ENCODE results near the gene FIG4.

The FIG4 gene

GRCh38 chr6:109782491-109782999 lies 91.4 kb downstream of the FIG4 start:
- Histone ChIP-seq H3K9me3 (ENCODE audit: control insufficient read depth in 1 of 2, low read length in 2 of 2) (no peaks in the 10 kb centered on the region), H3K27ac (ENCODE audit: low read length) (no peak overlapping the region), H3K4me3 (ENCODE audit: low read depth in 1 of 2, low read length in 2 of 2) (no peak overlapping the region), H3K4me1 (ENCODE audit: control insufficient read depth in 1 of 2, insufficient read depth in 2 of 2, low read length in 2 of 2) (no peaks in the 10 kb centered on the region), H3K36me3 (ENCODE audit: control insufficient read depth in 1 of 2, insufficient read depth in 2 of 2, low read length in 2 of 2) (peaks cover 0 to 25% of the 10 kb centered on the region in 2 donors), H3K27me3 (ENCODE audit: low read depth, low read length) (no peaks in the 10 kb centered on the region)

- H3K4me3 ChIP-seq (ENCODE audit: low read depth in 1 of 2, low read length in 2 of 2), result no peak overlapping the region
These were observed 92.3 kb downstream of the FIG4 start for GRCh38 chr6:109783250-109783986.

GRCh38 chr6:109787312-109787711 lies 96.2 kb downstream of the FIG4 start:
- Histone ChIP-seq H3K36me3 (ENCODE audit: control insufficient read depth in 1 of 2, insufficient read depth in 2 of 2, low read length in 2 of 2) (peaks cover 0 to 33% of the 10 kb centered on the region in 2 donors), H3K27ac (ENCODE audit: low read length) (no peak overlapping the region), H3K4me3 (ENCODE audit: low read depth in 1 of 2, low read length in 2 of 2) (no peak overlapping the region), H3K27me3 (ENCODE audit: low read depth, low read length) (no peaks in the 10 kb centered on the region), H3K4me1 (ENCODE audit: control insufficient read depth in 1 of 2, insufficient read depth in 2 of 2, low read length in 2 of 2) (no peaks in the 10 kb centered on the region), H3K9me3 (ENCODE audit: control insufficient read depth in 1 of 2, low read length in 2 of 2) (no peaks in the 10 kb centered on the region)

More at GRCh38 chr6:109783250-109783986, 92.3 kb downstream of the FIG4 start:
- Histone ChIP-seq H3K4me1 (ENCODE audit: control insufficient read depth in 1 of 2, insufficient read depth in 2 of 2, low read length in 2 of 2) (no peaks in the 10 kb centered on the region), H3K27ac (ENCODE audit: low read length) (no peak overlapping the region), H3K36me3 (ENCODE audit: control insufficient read depth in 1 of 2, insufficient read depth in 2 of 2, low read length in 2 of 2) (peaks cover 0 to 29% of the 10 kb centered on the region in 2 donors), H3K9me3 (ENCODE audit: control insufficient read depth in 1 of 2, low read length in 2 of 2) (no peaks in the 10 kb centered on the region), H3K27me3 (ENCODE audit: low read depth, low read length) (no peaks in the 10 kb centered on the region)

GRCh38 chr6:109788687-109789086 lies 97.6 kb downstream of the FIG4 start:
- H3K4me1 ChIP-seq (ENCODE audit: control insufficient read depth in 1 of 2, insufficient read depth in 2 of 2, low read length in 2 of 2), result no peaks in the 10 kb centered on the region

GRCh38 chr6:109790131-109790530 lies 99.0 kb downstream of the FIG4 start:
- Histone ChIP-seq H3K27ac (ENCODE audit: low read length) (no peak overlapping the region), H3K27me3 (ENCODE audit: low read depth, low read length) (no peaks in the 10 kb centered on the region), H3K9me3 (ENCODE audit: control insufficient read depth in 1 of 2, low read length in 2 of 2) (no peaks in the 10 kb centered on the region), H3K4me3 (ENCODE audit: low read depth in 1 of 2, low read length in 2 of 2) (no peak overlapping the region), H3K4me1 (ENCODE audit: control insufficient read depth in 1 of 2, insufficient read depth in 2 of 2, low read length in 2 of 2) (peaks cover 0 to 6% of the 10 kb centered on the region in 2 donors), H3K36me3 (ENCODE audit: control insufficient read depth in 1 of 2, insufficient read depth in 2 of 2, low read length in 2 of 2) (peaks cover 0 to 39% of the 10 kb centered on the region in 2 donors)

More at GRCh38 chr6:109788687-109789086, 97.6 kb downstream of the FIG4 start:
- Histone ChIP-seq H3K36me3 (ENCODE audit: control insufficient read depth in 1 of 2, insufficient read depth in 2 of 2, low read length in 2 of 2) (peaks cover 0 to 33% of the 10 kb centered on the region in 2 donors), H3K27ac (ENCODE audit: low read length) (no peak overlapping the region), H3K9me3 (ENCODE audit: control insufficient read depth in 1 of 2, low read length in 2 of 2) (no peaks in the 10 kb centered on the region), H3K27me3 (ENCODE audit: low read depth, low read length) (no peaks in the 10 kb centered on the region), H3K4me3 (ENCODE audit: low read depth in 1 of 2, low read length in 2 of 2) (no peak overlapping the region)

- Histone ChIP-seq H3K9me3 (ENCODE audit: control insufficient read depth in 1 of 2, low read length in 2 of 2) (no peaks in the 10 kb centered on the region), H3K27me3 (ENCODE audit: low read depth, low read length) (no peaks in the 10 kb centered on the region), H3K4me3 (ENCODE audit: low read depth in 1 of 2, low read length in 2 of 2) (no peak overlapping the region), H3K36me3 (ENCODE audit: control insufficient read depth in 1 of 2, insufficient read depth in 2 of 2, low read length in 2 of 2) (peaks cover 0 to 37% of the 10 kb centered on the region in 2 donors), H3K27ac (ENCODE audit: low read length) (no peak overlapping the region), H3K4me1 (ENCODE audit: control insufficient read depth in 1 of 2, insufficient read depth in 2 of 2, low read length in 2 of 2) (peaks cover 0 to 6% of the 10 kb centered on the region in 2 donors)
These were observed 100.2 kb downstream of the FIG4 start for GRCh38 chr6:109791301-109791700.

- Histone ChIP-seq H3K27ac (ENCODE audit: low read length) (peak overlapping the region; percentile 19), H3K27me3 (ENCODE audit: low read depth, low read length) (no peaks in the 10 kb centered on the region), H3K9me3 (ENCODE audit: control insufficient read depth in 1 of 2, low read length in 2 of 2) (no peaks in the 10 kb centered on the region), H3K4me1 (ENCODE audit: control insufficient read depth in 1 of 2, insufficient read depth in 2 of 2, low read length in 2 of 2) (peaks cover 0 to 6% of the 10 kb centered on the region in 2 donors), H3K36me3 (ENCODE audit: control insufficient read depth in 1 of 2, insufficient read depth in 2 of 2, low read length in 2 of 2) (peaks cover 0 to 28% of the 10 kb centered on the region in 2 donors), H3K4me3 (ENCODE audit: low read depth in 1 of 2, low read length in 2 of 2) (no peak overlapping the region)
These were observed 101.9 kb downstream of the FIG4 start for GRCh38 chr6:109793021-109793420.

GRCh38 chr6:109793792-109794191 lies 102.7 kb downstream of the FIG4 start:
- Histone ChIP-seq H3K4me1 (ENCODE audit: control insufficient read depth in 1 of 2, insufficient read depth in 2 of 2, low read length in 2 of 2) (peaks cover 0 to 6% of the 10 kb centered on the region in 2 donors), H3K27ac (ENCODE audit: low read length) (peak overlapping the region; percentile 59), H3K36me3 (ENCODE audit: control insufficient read depth in 1 of 2, insufficient read depth in 2 of 2, low read length in 2 of 2) (peaks cover 0 to 26% of the 10 kb centered on the region in 2 donors), H3K27me3 (ENCODE audit: low read depth, low read length) (no peaks in the 10 kb centered on the region), H3K4me3 (ENCODE audit: low read depth in 1 of 2, low read length in 2 of 2) (no peak overlapping the region), H3K9me3 (ENCODE audit: control insufficient read depth in 1 of 2, low read length in 2 of 2) (no peaks in the 10 kb centered on the region)

GRCh38 chr6:109794201-109794923 lies 103.3 kb downstream of the FIG4 start:
- H3K27ac ChIP-seq (ENCODE audit: low read length), result peak overlapping the region; percentile 59
- peaks cover 0 to 26% of the 10 kb centered on the region in 2 donors for H3K36me3 ChIP-seq (ENCODE audit: control insufficient read depth in 1 of 2, insufficient read depth in 2 of 2, low read length in 2 of 2)
- no peaks in the 10 kb centered on the region for H3K27me3 ChIP-seq (ENCODE audit: low read depth, low read length)
- no peak overlapping the region for H3K4me3 ChIP-seq (ENCODE audit: low read depth in 1 of 2, low read length in 2 of 2)
- H3K9me3 ChIP-seq (ENCODE audit: control insufficient read depth in 1 of 2, low read length in 2 of 2), result no peaks in the 10 kb centered on the region
- H3K4me1 ChIP-seq (ENCODE audit: control insufficient read depth in 1 of 2, insufficient read depth in 2 of 2, low read length in 2 of 2), result peaks cover 0 to 6% of the 10 kb centered on the region in 2 donors

GRCh38 chr6:109795994-109796555 lies 105.0 kb downstream of the FIG4 start:
- Histone ChIP-seq H3K27me3 (ENCODE audit: low read depth, low read length) (no peaks in the 10 kb centered on the region), H3K9me3 (ENCODE audit: control insufficient read depth in 1 of 2, low read length in 2 of 2) (no peaks in the 10 kb centered on the region), H3K27ac (ENCODE audit: low read length) (no peak overlapping the region), H3K4me3 (ENCODE audit: low read depth in 1 of 2, low read length in 2 of 2) (no peak overlapping the region), H3K4me1 (ENCODE audit: control insufficient read depth in 1 of 2, insufficient read depth in 2 of 2, low read length in 2 of 2) (peaks cover 0 to 6% of the 10 kb centered on the region in 2 donors), H3K36me3 (ENCODE audit: control insufficient read depth in 1 of 2, insufficient read depth in 2 of 2, low read length in 2 of 2) (peaks cover 8 to 32% of the 10 kb centered on the region in 2 donors)

- H3K9me3 ChIP-seq (ENCODE audit: control insufficient read depth in 1 of 2, low read length in 2 of 2), result no peaks in the 10 kb centered on the region
- no peak overlapping the region for H3K27ac ChIP-seq (ENCODE audit: low read length)
- H3K4me3 ChIP-seq (ENCODE audit: low read depth in 1 of 2, low read length in 2 of 2), result no peak overlapping the region
- H3K4me1 ChIP-seq (ENCODE audit: control insufficient read depth in 1 of 2, insufficient read depth in 2 of 2, low read length in 2 of 2), result peaks cover 0 to 5% of the 10 kb centered on the region in 2 donors
- no peaks in the 10 kb centered on the region for H3K27me3 ChIP-seq (ENCODE audit: low read depth, low read length)
- peaks cover 8 to 24% of the 10 kb centered on the region in 2 donors for H3K36me3 ChIP-seq (ENCODE audit: control insufficient read depth in 1 of 2, insufficient read depth in 2 of 2, low read length in 2 of 2)
These were observed 108.0 kb downstream of the FIG4 start for GRCh38 chr6:109799129-109799528.

All from muscle layer of duodenum (tissue), 2 donors.